Renal pelvis (tissue), 4 donors: ENCODE results near the gene SCARB2. TPM values are rescaled to one million over a fixed set of nuclear protein-coding genes. Genes with fewer than 3 reads are reported as not detected.

Experiments
- DNase-seq: peaks from one replicate; pipeline ENCODE4 v3.0.0-alpha.2; 2013
- polyA plus RNA-seq, 3 donors: library from polyadenylated mRNA; unstranded; fragments of 120-200 nt; gene quantifications; one replicate each; pipeline ENCODE4 v1.2.1, GENCODE V29; 2013; ENCODE audit not compliant: insufficient read length in 3 of 3

The SCARB2 gene
- polyA plus RNA-seq, 3 donors: 154 to 171 (median 161) TPM

GRCh38 chr4:76234679-76235044 is 21.0 kb upstream of the SCARB2 start:
- no peak for DNase-seq

- no peak for DNase-seq
These were observed 20.5 kb upstream of the SCARB2 start for GRCh38 chr4:76233967-76234678.

- DNase-seq: no peak
These were observed 19.9 kb upstream of the SCARB2 start for GRCh38 chr4:76233529-76233928.

- no peak for DNase-seq
These were observed 19.5 kb upstream of the SCARB2 start for GRCh38 chr4:76233083-76233482.

GRCh38 chr4:76232681-76233080 is 19.1 kb upstream of the SCARB2 start:
- DNase-seq: no peak

DNA sequence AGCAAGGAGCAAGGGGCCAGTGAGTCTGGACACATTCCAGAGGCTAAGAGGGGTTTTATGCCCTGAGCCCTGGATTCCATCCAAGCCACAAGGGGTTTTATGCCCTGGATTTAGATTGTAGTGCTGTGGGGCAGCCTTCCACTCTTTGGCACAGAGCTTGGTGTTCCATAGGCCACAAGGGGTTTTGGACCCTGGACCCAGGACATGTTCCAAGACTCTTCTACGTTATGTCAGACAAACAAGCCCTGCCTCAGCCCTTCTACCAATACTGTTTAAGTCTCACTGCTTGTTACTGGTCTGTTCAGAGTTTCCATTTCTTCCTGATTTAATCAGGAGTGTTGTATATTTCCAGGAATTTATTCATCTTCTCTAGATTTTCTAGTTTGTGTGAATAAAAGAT is 12.8 kb upstream of the SCARB2 start:
- no peak for DNase-seq

GRCh38 chr4:76224171-76224570 is 10.5 kb upstream of the SCARB2 start:
- no peak for DNase-seq

DNA sequence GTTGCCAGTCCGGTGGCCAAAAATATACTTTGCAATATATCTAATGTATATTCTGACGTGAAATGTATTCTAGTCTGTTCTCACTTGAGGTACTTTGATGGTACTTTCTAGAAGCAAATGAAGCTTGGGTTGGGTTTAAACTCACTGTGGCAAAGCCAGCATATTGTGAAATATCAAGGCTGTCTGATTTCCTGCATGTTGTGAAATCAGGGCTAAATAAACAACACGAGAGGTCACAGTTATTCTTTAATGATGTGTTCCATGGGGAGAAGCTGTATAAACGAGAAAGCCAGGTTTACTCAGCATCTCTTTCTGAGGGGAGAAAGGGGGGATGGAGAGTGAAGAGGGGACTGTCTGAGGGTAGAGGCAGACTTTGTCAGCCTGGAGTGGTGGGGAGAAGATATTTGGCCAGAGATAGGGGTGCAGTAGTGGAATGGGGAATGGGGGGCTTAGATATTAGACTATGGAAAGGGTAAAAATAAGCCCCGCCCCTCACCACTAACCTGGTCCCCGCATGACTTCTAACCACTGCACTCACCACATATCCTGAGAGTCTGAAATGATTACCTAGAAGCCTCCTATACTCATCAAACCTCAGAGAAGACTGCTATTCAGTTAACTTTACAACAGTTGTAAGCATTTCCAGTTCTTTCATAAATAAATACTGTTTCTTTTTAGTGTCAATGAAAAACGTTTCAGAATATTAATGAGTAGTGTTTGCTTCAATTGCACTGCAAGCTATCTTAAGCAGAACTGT is 5.9 kb upstream of the SCARB2 start:
- DNase-seq: no peak

- no peak for DNase-seq
These were observed 3.6 kb upstream of the SCARB2 start for GRCh38 chr4:76216975-76217814.

- no peak for DNase-seq
These were observed 2.9 kb upstream of the SCARB2 start for GRCh38 chr4:76216524-76216923.

DNA sequence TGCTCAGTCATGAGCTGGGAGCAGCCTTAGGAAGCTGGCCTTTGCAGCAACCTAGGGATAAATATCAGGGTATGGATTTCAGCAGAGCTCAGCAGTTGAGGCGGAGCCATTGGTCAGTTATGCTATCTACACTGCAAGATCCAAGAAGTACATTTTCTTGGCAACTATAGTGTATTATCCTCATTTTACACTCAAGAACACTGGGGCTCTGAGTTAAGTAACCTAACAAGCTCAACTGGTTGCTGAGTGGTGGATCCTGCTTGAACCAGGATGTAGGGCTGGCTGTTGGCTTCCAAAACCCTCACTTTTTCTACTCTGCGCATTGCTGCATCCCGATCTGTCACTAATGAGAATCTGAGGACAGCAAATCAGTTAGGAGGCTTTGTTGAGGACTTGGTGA is 1.5 kb upstream of the SCARB2 start:
- DNase-seq: no peak

GRCh38 chr4:76214177-76214675 is 602 bp upstream of the SCARB2 start:
- DNase-seq: no peak

GRCh38 chr4:76212851-76213414 is 691 bp downstream of the SCARB2 start:
- DNase-seq: no peak

DNA sequence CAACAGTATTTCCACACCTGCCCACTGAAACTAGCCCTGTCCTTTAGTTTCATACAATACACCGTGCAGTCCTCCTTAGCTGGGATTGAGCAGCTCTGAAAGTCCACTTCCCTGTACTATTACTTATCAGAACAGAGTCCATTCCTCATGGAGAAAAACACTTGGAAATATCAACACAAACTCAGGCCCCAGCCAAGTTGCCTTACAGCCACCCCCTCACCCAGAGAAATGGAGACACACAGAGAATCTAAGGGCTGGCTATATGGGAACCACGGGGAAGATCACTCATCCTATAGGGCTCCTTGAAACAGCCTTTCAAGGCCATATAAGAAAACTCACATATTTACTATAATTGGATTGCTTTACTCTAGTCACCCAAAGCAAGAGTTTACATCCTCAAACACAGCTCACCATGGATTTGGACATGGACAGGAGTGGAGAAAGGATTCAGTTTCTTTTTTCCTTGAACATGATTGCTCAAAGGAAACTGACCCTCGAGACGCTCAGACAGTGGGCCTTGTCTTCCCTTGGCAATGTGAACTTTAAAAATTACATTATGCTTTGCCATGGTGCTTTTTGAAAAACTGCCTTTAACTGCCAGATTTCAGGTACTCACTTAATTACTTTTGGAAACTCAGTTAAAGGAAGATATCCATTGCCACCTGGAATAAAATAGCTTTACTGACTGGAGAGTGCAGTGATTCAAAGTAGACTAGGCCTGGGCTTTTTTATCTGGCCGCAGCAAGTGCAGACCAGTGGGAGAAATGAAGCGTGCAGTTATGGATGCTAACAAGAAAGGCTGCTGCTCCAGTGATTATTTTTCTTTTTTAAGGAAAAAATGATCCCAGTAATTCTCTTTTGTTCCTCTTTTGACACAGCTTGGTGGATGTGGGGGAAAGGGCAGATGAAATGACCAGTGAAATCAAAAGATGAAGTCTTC is 1.6 kb downstream of the SCARB2 start:
- DNase-seq: no peak

DNA sequence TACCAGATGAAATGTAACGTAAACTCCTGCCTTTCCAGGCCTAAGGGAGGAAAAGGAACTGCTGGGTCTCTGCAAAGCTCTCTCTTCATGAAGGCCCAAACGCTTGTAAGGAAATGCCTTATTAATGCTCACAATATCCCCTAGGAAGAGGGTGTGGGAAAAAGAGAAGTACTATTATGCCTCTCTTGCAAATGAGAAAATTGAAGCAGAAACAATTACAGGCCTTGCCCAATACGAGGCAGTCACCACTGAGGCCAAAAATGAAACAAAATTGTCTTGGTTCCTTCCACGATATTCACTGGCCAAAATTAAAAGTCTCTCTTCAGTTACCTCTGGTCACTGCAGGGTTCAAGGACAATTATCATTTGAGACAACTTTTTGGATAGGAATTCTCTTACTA is 3.2 kb downstream of the SCARB2 start:
- DNase-seq: no peak

- no peak for DNase-seq
These were observed 3.7 kb downstream of the SCARB2 start for GRCh38 chr4:76209881-76210280.

GRCh38 chr4:76208005-76208765 is 5.4 kb downstream of the SCARB2 start:
- DNase-seq: peak; percentile 70

GRCh38 chr4:76207549-76207948 is 6.1 kb downstream of the SCARB2 start:
- DNase-seq: no peak

DNA sequence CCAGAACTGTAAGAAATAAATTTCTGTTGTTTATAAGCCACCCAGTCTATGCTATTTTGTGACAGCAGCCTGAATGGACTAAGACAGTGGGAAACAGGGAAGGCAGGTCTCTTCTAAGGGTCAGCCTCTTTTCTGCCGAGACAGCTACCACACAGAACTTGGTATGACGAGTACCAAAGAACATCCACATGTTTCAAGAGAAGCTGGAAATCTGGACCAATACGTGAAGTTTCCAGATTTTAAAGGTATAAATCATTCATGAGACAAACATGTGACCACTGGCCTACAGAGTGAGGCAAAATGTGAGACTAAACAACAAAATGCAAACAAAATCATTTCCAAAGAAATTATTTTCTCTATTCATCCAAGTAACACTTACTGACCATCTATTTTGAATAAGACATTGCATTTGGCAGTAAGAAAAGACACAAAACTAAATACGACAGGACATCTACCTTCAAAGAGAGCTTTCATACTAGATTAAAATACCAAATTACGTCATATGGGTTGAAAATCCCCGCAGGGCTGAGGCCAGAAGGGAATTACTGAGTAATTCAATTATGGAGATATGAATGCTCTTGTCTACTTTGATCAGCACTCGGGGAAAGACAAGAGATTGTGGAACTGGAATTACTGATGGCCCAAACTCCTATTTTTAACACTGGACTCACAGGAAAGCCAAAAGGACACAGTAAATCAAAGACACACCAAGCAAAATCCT is 7.2 kb downstream of the SCARB2 start:
- no peak for DNase-seq

DNA sequence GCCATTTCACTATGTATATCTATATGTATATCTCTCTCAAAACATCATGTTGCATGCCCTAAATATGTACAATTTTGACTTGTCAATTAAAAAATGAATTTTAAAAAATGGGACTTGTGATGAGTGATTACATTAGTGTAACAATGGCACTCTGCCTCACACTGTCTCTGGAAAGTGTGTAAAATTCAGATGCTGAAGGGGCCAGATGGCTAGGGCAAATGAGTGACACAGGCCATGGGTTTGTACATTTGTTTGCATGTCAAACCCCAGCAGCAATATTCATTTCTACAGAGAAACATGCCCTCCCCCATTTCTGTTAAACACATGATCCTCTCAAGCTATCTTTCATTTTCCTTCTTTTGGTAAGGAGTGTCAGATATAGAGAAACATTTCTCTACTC is 8.1 kb downstream of the SCARB2 start:
- no peak for DNase-seq
